GM18868 (cell line): ENCODE data around the gene GLYR1.

Experiments
- ATAC-seq: cut with Tn5 transposase; IDR thresholded peaks from one replicate; pipeline ENCODE4 v1.9.1; 2021; ENCODE audit warnings: mild to moderate bottlenecking, moderate library complexity; ENCODE audit not compliant: unreplicated experiment

Gene GLYR1

DNA sequence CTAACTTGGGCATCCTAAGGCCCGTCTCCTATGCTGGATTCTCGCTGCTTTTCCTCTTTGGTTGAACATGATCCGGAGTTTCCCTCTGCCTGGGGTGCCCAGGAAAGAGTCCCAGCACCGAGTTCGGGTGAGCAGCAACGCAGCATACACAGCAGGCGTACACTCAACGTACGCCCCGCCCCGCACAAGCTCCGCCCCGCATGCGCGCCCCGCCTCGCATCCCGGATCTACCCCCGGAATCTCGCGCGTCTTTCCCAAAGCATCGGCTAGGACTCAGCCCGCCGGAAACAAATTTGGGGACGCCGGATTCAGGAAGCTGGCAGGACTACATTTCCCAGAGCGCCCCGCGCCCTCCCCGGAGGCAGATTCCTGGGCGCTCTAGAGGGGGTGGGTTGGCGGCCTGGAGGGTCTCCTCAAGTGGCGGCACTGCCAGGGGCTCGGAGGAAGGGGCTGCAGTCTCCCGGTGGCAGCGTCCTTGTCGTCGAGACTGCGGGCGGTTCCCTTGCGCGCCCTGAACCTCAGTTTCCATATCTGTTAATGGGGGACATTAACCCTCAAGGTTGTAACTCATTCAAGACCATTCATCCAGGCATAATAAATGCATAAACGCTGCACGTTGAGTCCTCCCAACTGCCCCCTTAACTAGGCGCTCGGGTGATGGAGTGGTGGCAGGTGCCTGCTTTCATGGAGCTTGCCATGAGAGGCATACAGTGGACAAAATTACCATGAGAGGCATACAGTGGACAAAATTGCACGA is 78.4 kb downstream of the GLYR1 start:
- ATAC-seq, result peak; percentile 64

DNA sequence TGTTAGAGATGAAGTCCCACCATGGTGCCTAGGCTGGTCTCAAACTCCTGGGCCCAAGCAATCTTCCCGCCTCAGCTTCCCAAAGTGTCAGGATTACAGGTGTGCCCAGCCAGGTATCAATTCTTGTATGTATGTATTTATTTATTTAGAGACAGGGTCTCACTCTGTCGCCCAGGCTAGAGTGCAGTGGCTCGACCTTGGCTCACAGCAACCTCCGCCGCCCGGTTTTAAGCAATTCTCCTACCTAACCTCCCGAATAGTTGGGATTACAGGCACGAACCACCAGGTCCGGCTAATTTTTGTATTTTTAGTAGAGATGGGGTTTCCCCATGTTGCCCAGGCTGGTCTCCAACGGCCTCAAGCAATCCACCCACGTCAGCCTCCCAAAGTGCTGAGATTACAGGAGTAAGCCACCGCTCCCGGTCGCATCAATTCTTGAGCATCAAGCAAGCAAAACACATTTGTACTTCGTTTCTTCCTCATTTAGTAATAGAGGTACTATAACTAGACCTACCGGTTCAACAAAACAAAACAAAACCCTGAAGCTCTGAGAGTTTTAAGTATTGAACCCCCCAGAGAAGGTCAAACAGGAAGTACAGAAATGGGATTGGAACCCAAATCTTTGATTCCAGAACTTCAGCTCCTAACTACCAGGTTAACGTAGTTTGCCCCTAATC is 79.1 kb downstream of the GLYR1 start:
- peak; percentile 10 for ATAC-seq

DNA sequence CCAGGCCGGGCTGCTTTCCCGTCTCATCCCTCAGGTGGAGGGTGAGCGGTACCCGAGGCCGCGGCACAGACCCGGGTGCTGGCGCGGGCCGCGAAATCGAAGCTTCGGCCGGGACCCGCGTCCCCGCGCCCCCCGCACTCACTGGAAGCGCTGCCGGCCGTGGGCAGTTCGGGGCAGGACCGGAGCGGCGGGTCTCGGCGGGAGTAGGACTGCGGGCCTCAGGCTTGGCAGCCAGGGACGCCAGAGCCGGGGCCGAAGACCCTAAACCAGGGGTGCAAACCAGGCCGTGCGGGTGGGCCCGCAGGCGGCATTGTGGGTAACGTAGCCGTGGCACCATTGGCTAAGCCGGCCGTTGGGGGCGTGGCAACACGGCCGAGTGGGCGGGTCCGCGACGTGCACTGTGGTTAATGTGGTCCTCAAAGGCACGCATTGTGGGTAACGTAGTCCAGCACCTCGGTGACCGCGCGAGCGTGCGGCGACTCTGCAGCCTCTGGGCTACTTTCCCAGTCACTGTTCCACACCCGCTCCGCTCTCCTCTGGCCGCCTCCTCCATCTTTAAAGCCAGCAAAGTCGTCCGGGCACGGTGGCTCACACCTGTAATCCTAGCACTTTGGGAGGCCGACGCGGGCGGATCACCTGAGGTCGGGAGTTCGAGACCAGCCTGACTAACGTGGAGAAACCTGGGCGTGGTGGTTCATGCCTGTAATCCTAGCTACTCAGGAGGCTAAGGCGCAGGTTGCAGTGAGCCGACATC is 80.0 kb downstream of the GLYR1 start, which contains the start of gene ZNF500:
TSS of gene ZNF500 (minus strand) at position 288 of the 754 bp plus-strand sequence. CDS start 1,184 bp downstream, outside the sequence.
- peak; percentile 86 for ATAC-seq

DNA sequence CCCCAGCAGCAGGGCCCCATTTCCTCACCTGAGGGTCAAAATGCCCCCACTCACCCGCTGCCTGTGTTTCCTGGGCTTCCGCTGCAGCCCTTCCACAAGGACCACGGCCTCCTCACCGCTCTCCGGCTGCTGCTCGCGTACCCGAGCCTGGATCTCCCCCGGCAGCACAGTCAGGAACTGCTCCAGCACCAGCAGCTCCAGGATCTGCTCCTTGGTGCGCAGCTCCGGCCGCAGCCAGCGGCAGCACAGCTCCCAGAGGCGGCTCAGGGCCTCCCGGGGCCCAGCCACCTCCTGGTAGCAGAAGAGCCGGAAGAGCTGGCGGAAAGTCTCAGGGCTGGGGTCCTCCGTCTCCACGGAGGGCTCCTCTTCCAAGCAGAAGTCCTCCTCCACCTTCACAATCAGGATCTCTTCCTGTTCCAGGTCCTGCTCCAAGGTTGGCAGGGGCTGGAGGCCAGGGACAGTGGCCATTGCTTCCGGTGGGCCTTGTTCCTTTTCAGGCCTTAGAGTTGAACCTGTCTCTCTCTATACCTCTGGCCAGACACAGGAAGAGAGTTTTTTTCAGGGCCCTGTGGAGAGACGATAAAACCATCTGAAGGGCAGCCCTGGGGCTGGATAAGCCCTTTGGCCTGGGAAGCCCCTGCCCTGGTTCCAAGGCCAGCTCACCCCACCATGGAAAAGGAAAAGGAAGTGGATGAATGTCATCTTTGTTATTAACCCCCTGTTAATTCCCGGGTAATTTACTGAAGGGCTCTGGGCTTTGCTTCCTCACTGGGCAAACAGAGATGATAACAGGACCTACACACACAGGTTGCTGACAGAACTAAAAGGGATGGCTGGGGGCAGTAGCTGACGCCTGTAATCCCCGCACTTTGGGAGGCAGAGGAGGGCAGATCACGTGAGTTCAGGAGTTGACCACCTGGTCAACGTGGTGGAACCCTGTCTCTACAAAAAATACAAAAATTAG is 81.3 kb downstream of the GLYR1 start:
- ATAC-seq, result no peak

DNA sequence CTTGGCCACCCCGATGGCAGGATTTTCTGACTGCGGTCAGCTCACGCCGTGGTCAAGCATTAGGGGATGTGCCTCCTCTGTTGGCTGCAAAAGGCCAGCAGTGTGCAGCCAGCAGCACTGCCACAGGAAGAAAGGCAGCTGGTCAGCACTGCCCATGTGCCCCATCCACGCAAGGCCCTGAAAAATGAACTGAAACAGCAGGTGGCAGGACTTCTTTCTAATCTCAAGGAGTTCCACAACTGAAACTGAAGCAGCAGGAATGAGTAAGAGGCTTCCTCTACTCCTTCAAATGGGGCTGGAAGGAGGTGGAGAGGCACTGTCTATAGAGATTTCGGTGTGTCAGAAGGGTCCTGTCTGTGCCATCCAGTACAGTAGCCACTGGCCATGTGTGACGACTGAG is 83.3 kb downstream of the GLYR1 start:
- ATAC-seq, result no peak

DNA sequence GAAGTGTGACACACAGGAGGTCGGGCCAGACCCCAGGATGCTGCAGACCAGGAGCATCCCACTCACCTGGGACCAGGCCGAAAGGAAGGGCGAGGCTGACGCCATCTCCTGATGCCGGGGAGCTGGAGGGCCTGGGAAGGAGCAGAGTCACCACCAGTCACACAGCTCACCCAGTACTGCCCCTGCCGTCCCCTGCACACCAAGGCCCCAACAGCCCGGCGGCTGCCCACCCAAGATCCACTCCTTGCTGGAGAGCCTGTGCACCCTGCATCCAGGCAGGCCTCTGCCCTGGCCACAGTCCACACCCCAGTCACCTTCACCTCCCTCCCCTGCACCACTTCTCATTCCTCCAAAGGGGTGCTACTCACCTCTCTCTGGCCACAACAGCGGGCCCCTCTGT is 84.9 kb downstream of the GLYR1 start:
- no peak for ATAC-seq

DNA sequence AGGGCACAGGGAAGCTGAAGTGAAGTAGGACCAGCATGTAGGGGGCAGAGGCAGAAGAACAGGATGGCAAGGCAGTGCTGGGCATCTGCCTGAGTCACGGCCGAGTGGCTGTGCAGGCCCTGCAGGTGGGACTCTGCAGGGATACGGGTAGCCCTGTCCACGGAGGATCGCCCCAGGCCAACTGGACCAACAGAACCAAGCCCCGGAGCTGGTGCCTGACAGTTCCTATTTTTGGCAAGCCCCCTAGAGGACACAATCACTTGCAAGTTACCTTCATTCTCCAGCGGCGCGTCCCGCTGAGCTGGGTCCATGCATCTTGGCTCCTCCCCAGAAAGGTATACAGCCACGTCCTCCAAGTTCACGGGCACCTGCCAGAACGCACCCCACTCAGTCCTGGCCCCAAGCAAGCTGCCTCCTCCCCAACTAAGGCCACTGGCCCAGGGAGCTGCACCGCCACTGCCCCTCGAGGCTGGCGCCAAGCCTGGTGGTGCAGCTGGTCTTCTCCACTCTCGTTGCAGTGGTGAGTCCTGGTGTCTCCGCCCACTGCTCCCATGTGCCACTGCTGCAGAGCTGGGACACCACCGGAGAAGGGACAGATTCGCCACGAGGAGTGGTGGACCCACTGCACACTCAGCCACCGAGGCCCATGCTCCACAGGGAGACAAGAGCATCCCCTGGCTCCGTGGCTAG is 86.7 kb downstream of the GLYR1 start:
- no peak for ATAC-seq

DNA sequence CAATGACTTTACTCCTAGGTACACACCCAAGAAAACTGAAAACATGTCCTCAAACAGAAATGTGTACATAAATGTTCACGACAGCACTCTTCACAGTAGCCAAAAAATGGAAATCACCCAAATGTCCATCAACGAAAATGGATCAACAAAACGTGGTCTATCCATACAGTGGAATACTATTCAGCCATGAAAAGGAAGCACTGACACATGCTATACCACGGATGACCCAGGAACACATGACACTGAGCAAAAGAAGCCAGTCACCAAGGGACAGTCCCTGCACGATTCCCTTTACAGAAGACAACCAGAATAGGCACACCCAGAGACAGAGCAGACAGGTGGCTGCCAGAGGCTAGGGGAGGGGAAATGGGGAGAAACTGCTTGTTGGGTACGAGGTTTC is 91.4 kb downstream of the GLYR1 start:
- ATAC-seq, result no peak

DNA sequence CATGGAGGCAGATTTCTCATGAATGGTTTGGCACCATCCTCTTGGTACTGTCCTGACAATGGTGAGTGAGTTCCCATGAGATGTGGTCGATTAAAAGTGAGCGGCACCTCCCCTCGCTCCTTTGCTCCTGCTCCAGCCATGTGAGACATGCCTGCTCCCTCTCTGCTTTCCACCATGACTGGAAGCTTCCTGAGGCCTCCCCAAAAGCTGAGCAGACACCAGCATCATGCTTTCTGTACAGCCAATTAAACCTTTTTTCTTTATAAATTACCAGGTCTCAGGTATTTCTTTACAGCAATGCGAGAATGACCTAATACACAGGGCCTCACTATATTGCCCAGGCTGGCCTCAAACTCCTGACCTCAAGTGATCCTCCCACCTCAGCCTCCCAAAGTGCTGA is 92.2 kb downstream of the GLYR1 start:
- no peak for ATAC-seq

DNA sequence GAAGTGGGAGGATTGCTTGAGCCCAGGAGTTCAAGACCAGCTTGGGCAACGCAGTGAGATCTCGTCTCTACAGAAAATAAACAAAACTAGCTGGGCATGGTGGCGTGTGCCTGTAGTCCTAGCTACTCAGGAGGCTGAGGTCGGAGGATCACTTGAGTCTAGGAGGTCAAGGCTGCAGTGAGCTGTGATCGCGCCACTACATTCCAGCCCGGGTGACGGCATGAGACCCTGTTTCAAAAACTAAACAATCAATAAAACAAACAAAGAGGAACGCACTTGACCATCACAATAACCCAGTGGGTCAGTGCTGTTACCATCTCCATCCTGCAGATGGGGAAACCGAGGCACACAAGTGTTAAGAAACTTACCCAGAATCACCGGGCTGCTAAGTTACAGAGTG is 93.9 kb downstream of the GLYR1 start:
- ATAC-seq, result no peak
